Fibroblast of peridontal ligament (primary cell): Measurements from ENCODE around the gene ORAI3.
A peak's percentile ranks its signal among the peaks of the same experiment; 100 is the strongest.

Experiments used
- DNase-seq: peaks from one replicate; pipeline ENCODE4 v3.0.0-alpha.2; 2010; ENCODE audit errors: extremely low read depth

ORAI3 gene

DNA sequence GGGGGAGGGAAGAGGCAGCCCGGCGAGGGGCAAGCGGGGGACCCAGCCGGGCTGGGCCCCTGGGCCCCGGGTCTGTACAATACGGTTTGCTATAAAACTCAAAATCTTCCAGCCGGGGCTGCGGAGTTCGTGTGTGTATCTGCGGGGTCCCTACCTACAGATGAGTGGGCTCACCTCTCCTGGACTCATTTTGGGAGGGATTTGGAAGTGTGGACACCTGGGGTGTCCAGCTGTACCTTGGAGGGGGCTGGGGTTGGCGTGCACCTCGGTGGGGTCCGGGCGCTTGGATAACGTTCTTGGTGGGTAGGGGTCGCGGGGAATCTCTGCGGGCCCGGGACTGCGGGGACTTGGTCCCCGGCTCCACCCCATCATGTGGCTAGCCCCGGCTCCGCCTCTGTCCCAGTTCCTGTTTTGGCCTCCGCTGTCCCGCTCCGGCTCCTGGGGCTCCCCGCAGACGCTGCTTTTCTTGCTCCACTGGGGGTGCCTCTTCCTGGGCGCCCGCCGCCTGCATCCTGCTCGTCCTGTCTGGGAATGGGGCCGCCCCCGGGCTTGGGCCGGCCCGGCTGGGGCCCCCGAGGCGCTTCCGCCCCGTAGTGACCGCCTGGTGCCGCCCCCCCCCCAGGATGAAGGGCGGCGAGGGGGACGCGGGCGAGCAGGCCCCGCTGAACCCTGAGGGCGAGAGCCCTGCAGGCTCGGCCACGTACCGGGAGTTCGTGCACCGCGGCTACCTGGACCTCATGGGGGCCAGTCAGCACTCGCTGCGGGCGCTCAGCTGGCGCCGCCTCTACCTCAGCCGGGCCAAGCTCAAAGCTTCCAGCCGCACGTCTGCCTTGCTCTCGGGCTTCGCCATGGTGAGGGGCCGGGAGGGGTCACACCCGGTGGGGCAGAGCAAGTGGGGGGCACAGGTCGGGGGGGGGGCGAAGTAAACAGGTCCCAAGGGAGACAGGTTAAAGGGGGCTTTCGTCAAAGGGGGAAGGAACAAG is at the start of gene ORAI3:
ORAI3 (plus strand) TSS at position 402 of the 983 bp plus-strand sequence; CDS start at position 624, 222 bp downstream.
- peak; percentile 43 for DNase-seq

GRCh38 chr16:30899794-30900193 is 49.1 kb upstream of the ORAI3 start:
- no peak for DNase-seq

GRCh38 chr16:30900588-30900987 is 48.3 kb upstream of the ORAI3 start:
- DNase-seq: no peak

DNA sequence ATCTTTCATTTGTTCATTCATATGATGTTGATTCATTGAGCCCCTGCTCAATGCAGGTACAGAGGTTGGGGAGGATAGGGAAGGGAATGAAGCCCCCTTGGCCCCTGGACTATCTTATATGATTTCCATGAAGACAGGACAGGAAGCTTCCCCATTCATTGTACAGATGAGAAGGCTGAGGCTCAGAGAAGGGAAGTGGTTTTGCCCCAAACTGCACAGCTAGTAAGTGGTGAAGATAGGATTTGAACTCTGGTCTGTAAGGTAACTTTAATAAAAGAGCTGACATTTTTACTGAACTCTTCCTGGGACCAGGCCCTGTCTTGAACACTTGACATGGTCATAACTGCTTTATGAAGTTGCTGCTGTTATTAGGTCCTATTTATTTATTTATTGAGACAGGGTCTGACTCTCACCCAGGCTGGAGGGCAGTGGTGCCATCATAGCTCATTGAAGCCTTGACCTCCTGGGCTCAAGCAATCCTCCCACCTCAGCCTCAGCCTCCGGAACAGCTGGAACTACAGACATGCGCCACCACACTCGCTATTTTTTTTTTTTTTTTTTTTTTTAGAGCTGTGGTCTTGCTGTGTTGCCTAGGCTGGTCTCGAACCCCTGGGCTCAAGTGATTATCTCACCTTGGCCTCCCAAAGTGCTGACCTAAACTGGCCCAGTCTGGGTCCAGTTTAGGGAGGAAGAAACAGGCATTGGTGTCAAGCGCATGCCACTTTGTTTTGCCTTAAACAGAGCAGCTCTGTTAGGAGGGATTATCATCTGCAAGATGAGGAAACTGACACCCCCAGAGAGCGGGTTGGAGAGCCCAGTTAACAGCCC is 47.5 kb upstream of the ORAI3 start:
- no peak for DNase-seq

GRCh38 chr16:30902029-30902972 is 46.6 kb upstream of the ORAI3 start:
- peak; percentile 37 for DNase-seq

DNA sequence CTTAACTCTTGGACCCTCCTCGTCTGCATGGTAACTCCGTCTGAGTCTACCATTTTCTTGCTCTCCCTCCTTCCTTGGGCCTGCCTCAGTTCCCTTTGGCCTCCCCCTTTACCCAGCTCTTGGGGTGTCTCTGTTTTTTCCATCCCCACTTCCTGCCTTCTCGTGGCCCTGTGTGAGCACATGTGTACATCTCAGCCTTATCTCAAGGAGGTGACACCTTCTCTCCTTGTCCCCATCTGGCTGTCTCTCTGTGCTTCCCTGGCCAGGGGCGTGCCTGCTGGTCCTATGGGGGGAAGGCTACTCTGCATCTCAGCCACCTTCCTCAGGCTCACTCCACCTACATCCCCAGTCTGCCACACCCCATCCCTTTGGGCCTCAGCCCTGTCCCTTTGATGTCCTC is 45.9 kb upstream of the ORAI3 start:
- no peak for DNase-seq

DNA sequence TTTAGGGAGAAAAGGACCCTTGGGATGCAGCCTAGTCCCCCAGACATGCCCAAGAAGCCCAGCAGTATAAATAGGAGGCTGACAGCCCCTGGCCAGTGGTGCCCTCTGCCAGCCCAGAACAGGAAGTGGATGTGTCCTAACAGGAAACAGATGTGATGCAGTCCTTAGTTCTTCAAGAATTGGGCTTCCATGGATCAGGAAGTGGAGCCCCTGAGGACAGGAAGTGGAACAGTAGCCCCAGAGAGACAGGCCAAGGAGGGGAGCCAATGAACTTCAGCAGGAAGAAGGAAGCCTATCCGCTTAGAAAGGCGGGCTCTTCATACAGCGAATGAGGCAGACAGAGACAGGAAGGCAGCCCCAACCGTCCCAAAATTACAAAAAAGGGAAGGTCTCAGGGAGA is 45.3 kb upstream of the ORAI3 start:
- peak; percentile 23 for DNase-seq

GRCh38 chr16:30904114-30904780 is 44.6 kb upstream of the ORAI3 start:
- DNase-seq: no peak

- DNase-seq: no peak
Measured at GRCh38 chr16:30907064-30907463, 41.8 kb upstream of the ORAI3 start.

DNA sequence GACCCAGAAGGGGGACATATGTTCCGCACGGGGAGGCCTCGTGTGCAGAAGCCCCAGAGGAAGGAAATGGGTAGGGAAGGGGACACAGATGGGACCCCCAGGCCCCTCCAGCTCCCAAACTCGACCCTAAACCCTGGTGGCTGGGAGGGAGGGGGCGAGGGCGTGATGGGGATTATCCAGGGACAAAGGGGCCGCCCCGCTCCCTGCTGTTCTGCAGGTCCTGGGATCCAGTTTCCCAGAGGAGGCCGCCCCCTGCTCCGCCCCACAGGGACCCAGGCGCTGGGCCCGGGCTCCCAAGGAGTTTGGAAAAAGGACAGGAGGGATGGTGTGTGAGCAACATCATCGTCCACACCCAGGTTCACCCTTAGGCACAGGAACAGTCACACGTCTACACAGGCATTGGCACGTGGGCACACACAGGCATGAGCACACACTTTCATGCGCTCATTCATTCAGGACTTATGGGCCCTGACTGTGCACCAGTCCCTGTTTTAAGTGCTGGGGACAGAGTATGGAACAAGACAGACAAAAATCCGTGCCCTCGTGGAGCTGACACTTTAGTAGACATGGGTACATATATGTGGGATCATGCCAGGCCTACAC is 38.3 kb upstream of the ORAI3 start:
- no peak for DNase-seq

- DNase-seq: no peak
Measured at GRCh38 chr16:30912794-30913412, 36.0 kb upstream of the ORAI3 start.

DNA sequence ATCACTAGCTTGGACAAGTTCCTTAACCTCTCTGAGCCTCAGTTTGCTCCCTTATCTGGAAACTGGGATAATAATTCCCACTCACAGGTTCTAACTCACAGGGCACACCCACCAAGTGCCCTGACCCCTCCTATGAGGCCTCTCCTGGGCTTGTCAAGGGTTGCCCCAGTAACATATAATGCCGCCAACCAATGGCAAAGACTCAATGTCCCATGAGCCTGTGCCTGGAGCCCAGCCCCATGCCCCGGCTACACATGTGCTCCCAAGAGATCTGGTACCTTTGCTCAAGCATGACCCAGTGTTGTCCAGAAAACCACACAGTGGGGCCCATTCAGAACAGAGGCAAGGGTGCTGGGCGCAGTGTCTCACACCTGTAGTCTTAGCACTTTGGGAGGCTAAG is 34.0 kb upstream of the ORAI3 start:
- no peak for DNase-seq

- DNase-seq: no peak
Measured at GRCh38 chr16:30918614-30919013, 30.3 kb upstream of the ORAI3 start.

GRCh38 chr16:30920891-30921290 is 28.0 kb upstream of the ORAI3 start:
- no peak for DNase-seq

GRCh38 chr16:30921459-30921747 is 27.5 kb upstream of the ORAI3 start:
- no peak for DNase-seq

DNA sequence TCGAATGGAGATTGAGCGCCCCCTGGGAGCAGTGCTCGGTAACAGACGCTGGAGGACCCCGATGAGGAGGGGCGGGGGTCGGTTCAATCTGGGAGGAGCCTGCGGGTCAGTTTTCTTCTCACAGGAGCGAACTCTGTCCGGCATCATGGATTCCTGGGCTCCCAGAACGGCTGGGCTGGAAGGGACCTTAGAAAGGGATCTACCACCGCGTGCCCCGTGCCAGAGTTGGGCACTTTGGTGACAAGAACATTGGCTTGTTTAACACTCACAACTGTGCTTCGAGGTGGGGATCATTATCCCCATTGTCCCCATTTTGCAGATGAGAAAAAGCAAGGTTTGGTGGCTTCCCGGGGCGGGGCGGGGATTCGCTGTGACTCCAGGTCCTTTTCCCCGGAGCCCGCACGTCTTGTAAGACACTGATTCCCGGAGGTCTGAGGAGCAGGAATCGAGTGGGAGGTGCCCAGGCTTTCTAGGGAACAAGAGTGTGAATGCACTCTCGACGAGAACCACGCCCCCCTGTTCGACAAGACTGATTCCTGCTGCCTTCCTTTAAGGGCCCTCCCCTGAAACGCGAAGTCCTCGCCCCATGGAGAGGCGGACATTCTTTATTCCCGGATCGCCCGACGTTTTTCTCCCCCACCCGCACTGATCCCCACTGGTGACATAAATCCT is 27.0 kb upstream of the ORAI3 start:
- peak; percentile 88 for DNase-seq

- DNase-seq: peak; percentile 99
Measured at GRCh38 chr16:30922420-30922959, 26.4 kb upstream of the ORAI3 start.

- peak; percentile 99 for DNase-seq
Measured at GRCh38 chr16:30922960-30923535, 25.8 kb upstream of the ORAI3 start.

DNA sequence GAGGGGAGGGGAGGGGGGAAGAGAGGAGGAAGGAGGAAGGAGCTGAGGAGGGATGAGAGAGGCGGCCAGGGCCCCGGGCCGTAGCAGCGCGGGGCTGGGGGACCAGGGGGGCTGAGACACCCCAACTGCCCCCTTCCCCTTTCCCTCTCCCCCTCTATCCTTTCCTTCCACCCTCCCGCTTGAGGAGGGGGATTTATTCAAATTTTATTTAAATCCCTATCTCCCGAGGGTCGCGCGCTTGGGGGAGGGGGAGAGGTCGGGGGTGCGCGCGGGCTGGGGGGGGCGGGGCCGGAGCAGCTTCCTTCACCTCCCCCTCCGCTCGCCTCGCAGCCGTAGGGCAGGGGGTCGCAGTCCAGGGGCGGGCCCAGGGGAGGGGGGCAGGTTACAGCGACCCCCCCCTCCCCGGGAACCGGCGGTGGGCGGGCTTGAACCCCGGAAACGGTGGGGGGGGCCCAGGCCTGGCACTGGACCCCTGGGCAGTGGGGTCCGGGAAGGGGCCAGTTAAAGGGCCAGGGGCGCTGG is 25.3 kb upstream of the ORAI3 start, which contains the start of gene FBXL19:
FBXL19 (plus strand) TSS at position 19 of the 522 bp plus-strand sequence. CDS start 2,183 bp downstream, outside the sequence.
- DNase-seq: no peak
